22Rv1 (cell line): ENCODE results near the gene GSG1L.

Source experiments
- CTCF ChIP-seq: fragments of 450-650 bp; IDR thresholded peaks from 2 replicates; pipeline ENCODE4 v1.5.1; 2017; ENCODE audit warnings: mild to moderate bottlenecking
- ZFX ChIP-seq: fragments of 450-650 bp; IDR thresholded peaks from 2 replicates; pipeline ENCODE4 v1.6.1; 2017; ENCODE audit warnings: antibody characterized with exemption, borderline replicate concordance

DNA sequence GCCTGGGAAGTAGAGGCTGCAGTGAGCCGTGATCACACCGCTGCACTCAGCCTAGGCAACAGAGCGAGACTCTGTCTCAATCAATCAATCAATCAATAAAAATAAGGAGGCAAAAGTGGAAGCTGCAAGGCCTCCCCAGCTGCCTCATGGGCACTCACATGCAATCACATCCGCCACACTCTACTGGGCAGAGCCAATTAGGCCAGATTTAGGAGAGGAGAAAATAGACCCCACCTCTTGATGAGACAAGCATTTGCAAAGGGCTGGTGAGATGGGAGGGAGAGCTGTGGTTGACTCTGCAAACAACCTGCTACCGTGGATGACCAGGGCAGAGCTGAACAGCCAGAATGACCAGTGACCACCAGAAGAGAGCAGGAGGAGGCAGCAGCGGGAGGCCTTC, 14.7 kb upstream of the GSG1L start:
- TF ChIP-seq CTCF = no peak
- TF ChIP-seq ZFX = no peak
